MM.1S (cell line): Measurements from ENCODE around the gene SPC24.
A peak's percentile ranks its signal among the peaks of the same experiment; 100 is the strongest.

ENCODE experiments used
- DNase-seq: peaks from one replicate; pipeline ENCODE4 v3.0.0-alpha.2; 2015
- H2AFZ ChIP-seq: fragments of 300-600 bp; sonication (generic); 2 replicates; pipeline ENCODE4 v1.6.0; 2016; ENCODE audit warnings: antibody characterized with exemption, low read length
- H3F3A ChIP-seq: fragments of 300-600 bp; sonication (generic); 2 replicates; pipeline ENCODE4 v1.6.1; 2016; ENCODE audit warnings: mild to moderate bottlenecking, antibody characterized with exemption, low read length, moderate library complexity, mixed read lengths; ENCODE audit not compliant: insufficient read depth
- H3K27ac ChIP-seq: fragments of 300-600 bp; sonication (generic); 2 replicates; pipeline ENCODE4 v1.5.1; 2016; ENCODE audit warnings: mild to moderate bottlenecking, low read length
- H3K27me3 ChIP-seq: fragments of 300-600 bp; sonication (generic); replicated peaks from 2 replicates; pipeline ENCODE4 v1.6.0; 2016; ENCODE audit warnings: low read length; ENCODE audit not compliant: insufficient read depth
- H3K36me3 ChIP-seq: fragments of 300-600 bp; sonication (generic); replicated peaks from 2 replicates; pipeline ENCODE4 v1.6.1; 2016; ENCODE audit warnings: mild to moderate bottlenecking, low read length, mixed read lengths; ENCODE audit not compliant: insufficient read depth
- H3K4me1 ChIP-seq: fragments of 300-600 bp; sonication (generic); 2 replicates; pipeline ENCODE4 v1.6.1; 2016; ENCODE audit warnings: low read length, mixed read lengths
- H3K4me2 ChIP-seq: fragments of 300-600 bp; sonication (generic); 2 replicates; pipeline ENCODE4 v1.6.0; 2016; ENCODE audit warnings: low read depth, low read length
- H3K4me3 ChIP-seq: fragments of 300-600 bp; sonication (generic); 2 replicates; pipeline ENCODE4 v1.5.1; 2016; ENCODE audit warnings: low read length, mixed read lengths
- H3K79me2 ChIP-seq: fragments of 300-600 bp; sonication (generic); 2 replicates; pipeline ENCODE4 v1.6.1; 2016; ENCODE audit warnings: mixed run types, low read length, mixed read lengths
- H3K9ac ChIP-seq: fragments of 300-600 bp; sonication (generic); 2 replicates; pipeline ENCODE4 v1.6.1; 2016; ENCODE audit warnings: low read length, mixed read lengths
- H3K9me2 ChIP-seq: fragments of 300-600 bp; sonication (generic); replicated peaks from 2 replicates; pipeline ENCODE4 v1.6.1; 2016; ENCODE audit warnings: mild to moderate bottlenecking, low read length, mixed read lengths; ENCODE audit not compliant: insufficient read depth
- H3K9me3 ChIP-seq: fragments of 300-600 bp; sonication (generic); replicated peaks from 2 replicates; pipeline ENCODE4 v1.6.1; 2016; ENCODE audit warnings: mild to moderate bottlenecking, low read length, mixed read lengths; ENCODE audit not compliant: insufficient read depth
- H4K20me1 ChIP-seq: fragments of 300-600 bp; sonication (generic); 2 replicates; pipeline ENCODE4 v1.6.1; 2016; ENCODE audit warnings: mild to moderate bottlenecking, low read length, moderate library complexity, mixed read lengths; ENCODE audit not compliant: insufficient read depth
- CTCF ChIP-seq: fragments of 300-600 bp; sonication (generic); IDR thresholded peaks from 2 replicates; pipeline ENCODE4 v1.5.1; 2016; ENCODE audit warnings: antibody characterized with exemption, low read length, mixed read lengths
- EZH2 ChIP-seq: fragments of 300-600 bp; sonication (generic); optimal IDR thresholded peaks from 2 replicates; pipeline ENCODE3; 2017; ENCODE audit warnings: low read depth, mild to moderate bottlenecking, antibody characterized with exemption, low read length, mixed read lengths
- EZH2phosphoT487 ChIP-seq: fragments of 300-600 bp; sonication (generic); IDR thresholded peaks from 2 replicates; pipeline ENCODE4 v1.6.1; 2018; ENCODE audit warnings: antibody characterized with exemption, low read length

The SPC24 gene, protein sequence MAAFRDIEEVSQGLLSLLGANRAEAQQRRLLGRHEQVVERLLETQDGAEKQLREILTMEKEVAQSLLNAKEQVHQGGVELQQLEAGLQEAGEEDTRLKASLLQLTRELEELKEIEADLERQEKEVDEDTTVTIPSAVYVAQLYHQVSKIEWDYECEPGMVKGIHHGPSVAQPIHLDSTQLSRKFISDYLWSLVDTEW

DNA sequence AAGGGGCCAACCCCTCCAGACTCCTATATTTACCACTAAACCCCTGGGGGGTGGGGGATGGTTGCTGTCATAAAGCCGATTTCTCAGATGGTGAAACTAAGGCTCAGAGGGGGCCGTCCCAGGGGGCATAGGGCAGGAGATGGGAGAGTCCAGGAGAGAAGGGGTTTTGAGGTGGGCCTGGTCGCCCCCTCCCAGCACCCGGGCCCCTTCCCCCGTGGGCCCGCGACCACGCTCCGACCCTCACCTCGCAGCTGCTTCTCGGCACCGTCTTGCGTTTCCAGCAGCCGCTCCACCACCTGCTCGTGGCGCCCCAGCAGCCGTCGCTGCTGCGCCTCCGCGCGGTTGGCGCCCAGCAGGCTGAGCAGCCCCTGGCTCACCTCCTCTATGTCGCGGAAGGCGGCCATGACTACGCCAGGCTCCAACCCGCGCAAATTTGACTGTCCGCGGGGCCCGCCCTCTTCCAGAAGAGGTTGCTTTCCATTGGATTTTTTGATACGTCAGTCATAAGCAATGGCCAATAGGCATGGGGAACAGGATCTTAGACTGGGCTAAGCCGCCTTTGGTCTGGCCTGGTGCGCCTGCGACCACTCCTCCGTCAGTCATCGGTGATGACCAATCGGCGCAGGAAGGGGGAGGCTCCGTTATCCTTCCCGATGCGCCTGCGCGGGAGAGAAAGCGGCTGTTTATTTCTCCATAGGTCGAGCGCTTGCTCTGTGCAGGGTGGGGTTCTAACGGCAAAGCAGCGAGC, at the start of gene SPC24:
Gene SPC24 (minus strand): TSS at position 410 of the 748 bp plus-strand sequence. CDS start 6 bp downstream, at position 404.
- Histone ChIP-seq H3K4me1 (peaks cover 10% of the 10 kb centered on the region; the same call in 1 of the 2 replicates), H3K9me3 (no peaks in the 10 kb centered on the region), H3K79me2 (peaks cover 45% of the 10 kb centered on the region), H3K4me2 (peak within 1 kb of the TSS; percentile 90), H3K9ac (peak within 1 kb of the TSS; percentile 90), H3F3A (no peaks in the 10 kb centered on the region), H4K20me1 (no peaks in the 10 kb centered on the region), H3K36me3 (no peaks in the 10 kb centered on the region), H3K27ac (peak within 1 kb of the TSS; percentile 7; the same call in 1 of the 2 replicates), H2AFZ (peak within 1 kb of the TSS; percentile 93), H3K27me3 (no peaks in the 10 kb centered on the region), H3K4me3 (peak within 1 kb of the TSS; percentile 98), H3K9me2 (no peaks in the 10 kb centered on the region)
- TF ChIP-seq EZH2phosphoT487, result no peak
- DNase-seq, result peak; percentile 99

GRCh38 chr19:11204943-11205349, 49.4 kb upstream of the SPC24 start:
- peaks cover 5% of the 10 kb centered on the region for H3F3A ChIP-seq
- H3K27ac ChIP-seq, result no peak overlapping the region; the same call in 1 of the 2 replicates
- no peak overlapping the region for H3K4me3 ChIP-seq
- H3K9ac ChIP-seq, result no peak overlapping the region
- no peaks in the 10 kb centered on the region for H3K36me3 ChIP-seq
- no peaks in the 10 kb centered on the region for H3K79me2 ChIP-seq
- no peak for DNase-seq
- no peak for TF ChIP-seq CTCF
- no peak for TF ChIP-seq EZH2phosphoT487
- no peak for TF ChIP-seq EZH2
- H3K4me2 ChIP-seq, result no peak overlapping the region
- H3K4me1 ChIP-seq, result no peaks in the 10 kb centered on the region
- no peaks in the 10 kb centered on the region for H3K9me3 ChIP-seq
- H2AFZ ChIP-seq, result no peak overlapping the region
- H4K20me1 ChIP-seq, result no peaks in the 10 kb centered on the region
- no peaks in the 10 kb centered on the region for H3K9me2 ChIP-seq
- no peaks in the 10 kb centered on the region for H3K27me3 ChIP-seq

DNA sequence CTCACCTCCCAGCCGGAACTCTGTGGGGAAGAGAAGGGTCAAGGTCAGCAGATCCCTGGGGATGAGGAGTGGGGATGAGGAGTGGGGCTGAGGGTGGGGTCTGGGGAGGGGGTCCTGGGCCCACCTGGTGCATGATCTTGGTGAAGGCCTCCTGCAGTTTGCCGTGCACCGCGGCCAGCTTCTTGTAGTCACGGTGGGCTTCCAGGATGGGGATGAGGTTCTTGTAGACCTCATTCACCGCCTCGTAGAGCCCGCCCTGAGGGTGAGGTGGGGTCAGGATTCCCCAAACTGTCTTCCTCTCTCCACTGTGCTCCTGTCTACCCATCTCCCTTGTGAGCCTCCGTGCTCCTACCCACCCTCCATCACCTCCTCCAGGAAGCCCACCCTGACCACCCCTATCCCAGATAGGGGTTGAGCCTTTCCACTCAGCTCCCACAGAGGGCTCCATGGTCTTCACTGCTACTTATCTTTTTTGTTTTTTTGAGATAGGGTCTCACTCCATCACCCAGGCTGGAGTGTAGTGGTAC, 48.6 kb upstream of the SPC24 start:
- Histone ChIP-seq H3K4me1 (no peaks in the 10 kb centered on the region), H3K9ac (no peak overlapping the region), H3K9me2 (no peaks in the 10 kb centered on the region), H4K20me1 (no peaks in the 10 kb centered on the region), H3K9me3 (no peaks in the 10 kb centered on the region), H3K79me2 (no peaks in the 10 kb centered on the region), H3K4me3 (no peak overlapping the region), H2AFZ (no peak overlapping the region), H3K27ac (no peak overlapping the region), H3K4me2 (no peak overlapping the region), H3F3A (peaks cover 5% of the 10 kb centered on the region), H3K36me3 (no peaks in the 10 kb centered on the region), H3K27me3 (no peaks in the 10 kb centered on the region)
- no peak for DNase-seq
- no peak for TF ChIP-seq EZH2phosphoT487
- TF ChIP-seq EZH2, result no peak
- no peak for TF ChIP-seq CTCF
